Stimulated activated CD4-positive, alpha-beta T cell treated with anti-CD3 and anti-CD28 coated beads, Interleukin-12 subunit alpha, Interleukin-12 subunit beta, amount 100 ng/mL, for 4 hours (primary cell): ENCODE data around the gene MPHOSPH6.
"Not testable (repeated sequence)": the region's sequence is repeated elsewhere in the genome, so short reads cannot be mapped to it uniquely, and the experiment has no call there.

ENCODE experiments used
- DNase-seq: peaks from one replicate; pipeline ENCODE4 v3.0.0-alpha.2; 2020

Gene MPHOSPH6

GRCh38 chr16:82113741-82114140 is 56.3 kb downstream of the MPHOSPH6 start:
- no peak for DNase-seq

GRCh38 chr16:82111944-82112343 is 58.1 kb downstream of the MPHOSPH6 start:
- no peak for DNase-seq

GRCh38 chr16:82109266-82109665 is 60.8 kb downstream of the MPHOSPH6 start:
- not testable (repeated sequence) for DNase-seq

GRCh38 chr16:82108774-82109173 is 61.2 kb downstream of the MPHOSPH6 start:
- no peak for DNase-seq

GRCh38 chr16:82108100-82108499 is 61.9 kb downstream of the MPHOSPH6 start:
- DNase-seq, result no peak

- no peak for DNase-seq
These were observed 64.9 kb downstream of the MPHOSPH6 start for GRCh38 chr16:82105107-82105506.
